Prostate gland (tissue), 2 donors: Measurements from ENCODE around the gene DPP10.

Source experiments
- CTCF ChIP-seq, 4 experiments: fragments of 200-600 bp in 2 of 4; fragments of 450-650 bp in 2 of 4; sonication (generic) in 2 of 4; IDR thresholded peaks; 1 replicate in 3 of 4; 2 replicates in 1 of 4; pipeline ENCODE4 v1.5.1; 2016 to 2019; ENCODE audit warnings: antibody characterized with exemption in 4 of 4, mild to moderate bottlenecking in 2 of 4, moderate library complexity in 2 of 4
- POLR2A ChIP-seq: fragments of 450-650 bp; IDR thresholded peaks from one replicate; pipeline ENCODE4 v1.6.1; 2016; ENCODE audit warnings: antibody characterized with exemption, mild to moderate bottlenecking
- POLR2AphosphoS5 ChIP-seq: sonication (generic); formaldehyde crosslinking; IDR thresholded peaks from one replicate; pipeline ENCODE4 v1.6.1; 2017; ENCODE audit warnings: antibody characterized with exemption

DNA sequence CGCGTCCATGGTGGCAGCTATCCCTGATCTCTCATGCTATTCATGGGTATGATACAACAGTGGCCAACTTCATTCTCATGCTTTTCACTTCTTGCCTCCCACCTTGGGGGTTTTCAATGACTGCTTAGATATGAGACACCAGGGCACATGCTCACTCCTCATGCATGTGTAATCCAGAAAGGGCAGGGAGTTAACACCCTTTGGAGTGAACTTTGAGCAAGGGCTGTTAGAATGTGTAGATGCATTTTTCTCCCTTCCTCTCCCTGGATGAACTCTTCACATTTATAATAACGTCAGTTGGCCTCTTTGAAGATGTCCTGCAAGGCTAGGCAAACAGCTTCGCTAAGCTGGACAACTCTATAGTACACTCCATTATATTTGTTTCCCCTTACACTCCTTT is 56.7 kb downstream of the DPP10 start:
- no peak for TF ChIP-seq CTCF (IDR thresholded peaks at IDR 0.05)
- no peak for TF ChIP-seq POLR2AphosphoS5
- TF ChIP-seq POLR2A, result no peak
